Gastroesophageal sphincter (tissue), 3 donors: ENCODE results near the gene DPF3.

ENCODE experiments used
- POLR2A ChIP-seq, 2 donors: fragments of 450-650 bp; IDR thresholded peaks; one replicate each; pipeline ENCODE4 v1.6.1; 2017; ENCODE audit warnings: antibody characterized with exemption in 2 of 2, mild to moderate bottlenecking in 2 of 2, moderate library complexity in 1 of 2
- POLR2AphosphoS5 ChIP-seq: sonication (generic); formaldehyde crosslinking; IDR thresholded peaks from one replicate; pipeline ENCODE4 v1.6.1; 2017; ENCODE audit warnings: antibody characterized with exemption
- TF ChIP-seq, protein P1 (sequence below), 4 experiments: fragments of 200-600 bp in 2 of 4; fragments of 450-650 bp in 2 of 4; sonication (generic) in 1 of 4; IDR thresholded peaks; one replicate each; pipeline ENCODE4 v1.5.1; 2017 to 2019; ENCODE audit warnings: antibody characterized with exemption in 4 of 4, mild to moderate bottlenecking in 2 of 4, moderate library complexity in 2 of 4

DNA sequence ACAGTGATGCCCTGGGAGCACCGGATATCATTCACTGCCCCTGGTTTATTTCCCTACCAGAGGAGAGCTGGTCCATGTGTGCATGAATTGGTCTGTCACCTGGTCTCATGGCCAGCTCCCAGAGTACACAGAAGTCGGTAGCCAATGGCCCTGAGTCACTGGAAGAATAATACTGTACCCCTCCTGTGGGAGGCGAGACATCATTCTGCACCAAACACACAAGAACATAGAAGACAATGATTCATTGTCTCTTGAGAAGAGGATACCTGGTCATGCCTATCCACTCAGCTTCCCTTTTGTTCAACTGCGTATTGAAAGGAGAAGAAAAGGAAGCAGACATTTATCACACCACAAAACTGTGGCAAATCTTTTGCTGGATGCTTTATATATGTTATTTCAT is 216.2 kb downstream of the DPF3 start:
- TF ChIP-seq, protein P1, sequence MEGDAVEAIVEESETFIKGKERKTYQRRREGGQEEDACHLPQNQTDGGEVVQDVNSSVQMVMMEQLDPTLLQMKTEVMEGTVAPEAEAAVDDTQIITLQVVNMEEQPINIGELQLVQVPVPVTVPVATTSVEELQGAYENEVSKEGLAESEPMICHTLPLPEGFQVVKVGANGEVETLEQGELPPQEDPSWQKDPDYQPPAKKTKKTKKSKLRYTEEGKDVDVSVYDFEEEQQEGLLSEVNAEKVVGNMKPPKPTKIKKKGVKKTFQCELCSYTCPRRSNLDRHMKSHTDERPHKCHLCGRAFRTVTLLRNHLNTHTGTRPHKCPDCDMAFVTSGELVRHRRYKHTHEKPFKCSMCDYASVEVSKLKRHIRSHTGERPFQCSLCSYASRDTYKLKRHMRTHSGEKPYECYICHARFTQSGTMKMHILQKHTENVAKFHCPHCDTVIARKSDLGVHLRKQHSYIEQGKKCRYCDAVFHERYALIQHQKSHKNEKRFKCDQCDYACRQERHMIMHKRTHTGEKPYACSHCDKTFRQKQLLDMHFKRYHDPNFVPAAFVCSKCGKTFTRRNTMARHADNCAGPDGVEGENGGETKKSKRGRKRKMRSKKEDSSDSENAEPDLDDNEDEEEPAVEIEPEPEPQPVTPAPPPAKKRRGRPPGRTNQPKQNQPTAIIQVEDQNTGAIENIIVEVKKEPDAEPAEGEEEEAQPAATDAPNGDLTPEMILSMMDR (IDR thresholded peaks at IDR 0.05), result no peak
- no peak for TF ChIP-seq POLR2A (IDR thresholded peaks at IDR 0.05)
- no peak for TF ChIP-seq POLR2AphosphoS5
